ENCODE measurements around the gene C10orf90. TPM values are rescaled to one million over a fixed set of nuclear protein-coding genes. Genes with fewer than 3 reads are reported as not detected.

Gene C10orf90
- total RNA-seq, 1 donor from 2014 or later: not detected

- no peak overlapping the region for H3K9ac ChIP-seq
- H3K27ac ChIP-seq: no peak overlapping the region
- H3K4me3 ChIP-seq: no peak overlapping the region
- no peak overlapping the region for H3K4me2 ChIP-seq
- no peaks in the 10 kb centered on the region for H3K79me2 ChIP-seq (ENCODE audit: low read depth)
- Mint-ChIP-seq H3K27ac (no peak overlapping the region), H3K27me3 (ENCODE audit: insufficient read depth, low read depth) (no peaks in the 10 kb centered on the region), H3K4me3 (no peak overlapping the region), H3K9me3 (no peaks in the 10 kb centered on the region), H3K4me1 (no peaks in the 10 kb centered on the region), H3K36me3 (no peaks in the 10 kb centered on the region)
- H4K20me1 ChIP-seq (ENCODE audit: low read depth): no peaks in the 10 kb centered on the region
- TF ChIP-seq EZH2 (IDR thresholded peaks at IDR 0.05): no peak
- TF ChIP-seq EZH2phosphoT487 (IDR thresholded peaks at IDR 0.05): no peak
- peak; percentile 71 for TF ChIP-seq CTCF (IDR thresholded peaks at IDR 0.05)
- DNase-seq (ENCODE audit: low spot score): peak; percentile 77
- H3K4me1 ChIP-seq: no peaks in the 10 kb centered on the region
- peak overlapping the region; percentile 72 for H2AFZ ChIP-seq (replicated peaks)
- no peaks in the 10 kb centered on the region for H3F3A ChIP-seq (ENCODE audit: low read depth)
- H3K9me3 ChIP-seq (ENCODE audit: low read depth): no peaks in the 10 kb centered on the region
- H3K36me3 ChIP-seq: no peaks in the 10 kb centered on the region
- no peaks in the 10 kb centered on the region for H3K27me3 ChIP-seq
These were observed 166.3 kb downstream of the C10orf90 start for GRCh38 chr10:126504063-126504760.

GRCh38 chr10:126503392-126504062, 167.0 kb downstream of the C10orf90 start:
- Histone ChIP-seq H3F3A (ENCODE audit: low read depth) (no peaks in the 10 kb centered on the region), H4K20me1 (ENCODE audit: low read depth) (no peaks in the 10 kb centered on the region), H3K79me2 (ENCODE audit: low read depth) (no peaks in the 10 kb centered on the region), H3K36me3 (no peaks in the 10 kb centered on the region), H3K4me1 (no peaks in the 10 kb centered on the region), H3K4me3 (no peak overlapping the region), H3K27ac (no peak overlapping the region), H3K27me3 (no peaks in the 10 kb centered on the region), H3K9me3 (ENCODE audit: low read depth) (no peaks in the 10 kb centered on the region), H2AFZ (replicated peaks) (no peak overlapping the region), H3K9ac (no peak overlapping the region), H3K4me2 (no peak overlapping the region)
- Mint-ChIP-seq H3K4me3 (no peak overlapping the region), H3K27me3 (ENCODE audit: insufficient read depth, low read depth) (no peaks in the 10 kb centered on the region), H3K9me3 (no peaks in the 10 kb centered on the region), H3K27ac (no peak overlapping the region), H3K4me1 (no peaks in the 10 kb centered on the region), H3K36me3 (no peaks in the 10 kb centered on the region)
- TF ChIP-seq EZH2phosphoT487 (IDR thresholded peaks at IDR 0.05): no peak
- no peak for TF ChIP-seq CTCF (IDR thresholded peaks at IDR 0.05)
- TF ChIP-seq EZH2 (IDR thresholded peaks at IDR 0.05): no peak
- no peak for DNase-seq (ENCODE audit: low spot score)

- no peaks in the 10 kb centered on the region for H3K4me1 ChIP-seq
- no peak overlapping the region for H3K27ac Mint-ChIP-seq
- no peaks in the 10 kb centered on the region for H3K9me3 Mint-ChIP-seq
- no peaks in the 10 kb centered on the region for H3K27me3 Mint-ChIP-seq (ENCODE audit: insufficient read depth, low read depth)
- H3K4me3 Mint-ChIP-seq: no peak overlapping the region
- no peak overlapping the region for H3K9ac ChIP-seq
- H2AFZ ChIP-seq (replicated peaks): no peak overlapping the region
- no peaks in the 10 kb centered on the region for H3K36me3 ChIP-seq
- no peak overlapping the region for H3K4me2 ChIP-seq
- no peaks in the 10 kb centered on the region for H3K27me3 ChIP-seq
- no peak overlapping the region for H3K27ac ChIP-seq
- no peaks in the 10 kb centered on the region for H3K79me2 ChIP-seq (ENCODE audit: low read depth)
- no peaks in the 10 kb centered on the region for H3K9me3 ChIP-seq (ENCODE audit: low read depth)
- H3K4me3 ChIP-seq: no peak overlapping the region
- H3F3A ChIP-seq (ENCODE audit: low read depth): no peaks in the 10 kb centered on the region
- H3K36me3 Mint-ChIP-seq: no peaks in the 10 kb centered on the region
- no peaks in the 10 kb centered on the region for H4K20me1 ChIP-seq (ENCODE audit: low read depth)
- DNase-seq (ENCODE audit: low spot score): no peak
- H3K4me1 Mint-ChIP-seq: no peaks in the 10 kb centered on the region
- TF ChIP-seq EZH2 (IDR thresholded peaks at IDR 0.05) (no peak), CTCF (IDR thresholded peaks at IDR 0.05) (no peak), EZH2phosphoT487 (IDR thresholded peaks at IDR 0.05) (no peak)
These were observed 168.1 kb downstream of the C10orf90 start for GRCh38 chr10:126502441-126502840.

Measured in neural progenitor cell (in vitro differentiated cells).